ENCODE measurements around the gene GRAPL. TPM values are rescaled to one million over a fixed set of nuclear protein-coding genes. Genes with fewer than 3 reads are reported as not detected.
"Not testable (repeated sequence)": the region's sequence is repeated elsewhere in the genome, so short reads cannot be mapped to it uniquely, and the experiment has no call there.

Gene GRAPL
- total and polyA plus RNA-seq, 7 donors, result 0.34 to 1.5 (median 0.74) TPM; not detected in 2

- peak in 2 of 4 donors; percentile 4 to 5 for ATAC-seq
Measured at GRCh38 chr17:19136605-19137004, 9.2 kb downstream of the GRAPL start.

DNA sequence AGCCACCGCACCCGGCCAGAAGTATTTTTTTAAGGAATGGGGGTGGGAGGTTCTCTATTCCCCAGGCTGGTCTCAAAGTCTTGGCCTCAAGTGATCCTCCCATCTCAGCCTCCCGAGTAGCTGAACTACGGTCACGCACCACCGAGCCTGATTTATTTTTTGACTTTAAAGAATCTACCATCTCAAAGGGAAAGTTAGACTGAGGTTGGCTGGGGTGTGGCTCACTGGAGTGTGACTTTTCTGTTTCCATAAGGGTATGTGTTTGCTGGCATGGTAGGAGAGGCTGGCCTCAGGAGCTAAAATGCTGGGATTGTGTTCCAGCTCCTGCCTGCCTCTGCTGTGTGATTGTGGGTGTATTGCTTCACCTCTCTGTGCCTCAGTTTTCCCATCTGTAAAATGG lies 10.6 kb downstream of the GRAPL start:
- WGBS, 3 donors, result no CpG with 5 or more reads among the region's 6 CpGs

More at GRCh38 chr17:19136605-19137004, 9.2 kb downstream of the GRAPL start:
- H3K36me3 ChIP-seq (ENCODE audit: insufficient read depth in 1 of 2, low read depth in 1 of 2); DNase-seq; H3K27ac ChIP-seq; H3K9me3 ChIP-seq; H3K4me1 ChIP-seq; intact Hi-C loops (cut with DNase I); H3K4me3 ChIP-seq; H3K27me3 ChIP-seq (ENCODE audit: insufficient read depth in 3 of 3, low read length in 2 of 3): not testable (repeated sequence)
- WGBS, 3 donors, result no CpG with 5 or more reads among the region's 6 CpGs

GRCh38 chr17:19141366-19142155 lies 14.2 kb downstream of the GRAPL start:
- H3K9me3 ChIP-seq; H3K36me3 ChIP-seq (ENCODE audit: insufficient read depth in 1 of 2, low read depth in 1 of 2); H3K27me3 ChIP-seq (ENCODE audit: insufficient read depth in 3 of 3, low read length in 2 of 3); H3K4me1 ChIP-seq; H3K27ac ChIP-seq; intact Hi-C loops (cut with DNase I); H3K4me3 ChIP-seq: not testable (repeated sequence)
- peak; percentile 5 to 48 for DNase-seq
- 16 to 17% methylated on average over 4 to 8 of the region's 30 CpGs; no CpG with 5 or more reads in 1 of the 3 donors for WGBS, 3 donors
- peak; percentile 87 to 97 (median 95) for ATAC-seq

More for the DNA sequence above, 10.6 kb downstream of the GRAPL start:
- H3K36me3 ChIP-seq (ENCODE audit: insufficient read depth in 1 of 2, low read depth in 1 of 2); H3K4me1 ChIP-seq; H3K4me3 ChIP-seq; intact Hi-C loops (cut with DNase I); H3K27me3 ChIP-seq (ENCODE audit: insufficient read depth in 3 of 3, low read length in 2 of 3); DNase-seq; H3K9me3 ChIP-seq; H3K27ac ChIP-seq; ATAC-seq: not testable (repeated sequence)

DNA sequence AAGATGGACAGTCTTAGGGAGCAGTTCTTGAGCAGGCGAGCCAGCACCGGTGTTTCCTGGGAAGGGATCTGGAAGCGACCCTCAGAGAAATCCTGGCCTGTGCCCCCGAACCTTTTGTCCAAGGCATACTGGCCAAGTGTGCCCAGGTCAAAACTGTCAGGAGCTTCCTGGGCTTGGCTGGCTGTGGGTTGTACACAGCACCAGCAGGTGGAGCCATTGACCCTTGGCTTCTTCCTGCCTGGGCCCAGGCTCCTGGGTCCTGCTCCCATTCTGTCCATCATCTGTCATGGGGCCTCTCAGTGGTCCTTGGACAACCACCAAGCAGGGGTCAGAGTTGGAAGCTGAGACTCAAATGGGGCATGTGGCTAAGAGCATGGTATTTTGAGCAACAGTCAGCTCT lies 15.0 kb downstream of the GRAPL start:
- DNase-seq (peak; percentile 50 to 82), ATAC-seq (peak; percentile 76 to 90 (median 83))
- H3K36me3 ChIP-seq (ENCODE audit: insufficient read depth in 1 of 2, low read depth in 1 of 2); H3K27me3 ChIP-seq (ENCODE audit: insufficient read depth in 3 of 3, low read length in 2 of 3); H3K27ac ChIP-seq; H3K9me3 ChIP-seq; H3K4me1 ChIP-seq; intact Hi-C loops (cut with DNase I); H3K4me3 ChIP-seq: not testable (repeated sequence)
- WGBS, 3 donors, result no CpG with 5 or more reads among the region's 4 CpGs
- TF ChIP-seq, protein P1, sequence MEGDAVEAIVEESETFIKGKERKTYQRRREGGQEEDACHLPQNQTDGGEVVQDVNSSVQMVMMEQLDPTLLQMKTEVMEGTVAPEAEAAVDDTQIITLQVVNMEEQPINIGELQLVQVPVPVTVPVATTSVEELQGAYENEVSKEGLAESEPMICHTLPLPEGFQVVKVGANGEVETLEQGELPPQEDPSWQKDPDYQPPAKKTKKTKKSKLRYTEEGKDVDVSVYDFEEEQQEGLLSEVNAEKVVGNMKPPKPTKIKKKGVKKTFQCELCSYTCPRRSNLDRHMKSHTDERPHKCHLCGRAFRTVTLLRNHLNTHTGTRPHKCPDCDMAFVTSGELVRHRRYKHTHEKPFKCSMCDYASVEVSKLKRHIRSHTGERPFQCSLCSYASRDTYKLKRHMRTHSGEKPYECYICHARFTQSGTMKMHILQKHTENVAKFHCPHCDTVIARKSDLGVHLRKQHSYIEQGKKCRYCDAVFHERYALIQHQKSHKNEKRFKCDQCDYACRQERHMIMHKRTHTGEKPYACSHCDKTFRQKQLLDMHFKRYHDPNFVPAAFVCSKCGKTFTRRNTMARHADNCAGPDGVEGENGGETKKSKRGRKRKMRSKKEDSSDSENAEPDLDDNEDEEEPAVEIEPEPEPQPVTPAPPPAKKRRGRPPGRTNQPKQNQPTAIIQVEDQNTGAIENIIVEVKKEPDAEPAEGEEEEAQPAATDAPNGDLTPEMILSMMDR (IDR thresholded peaks at IDR 0.05), result peak; percentile 33

GRCh38 chr17:19143097-19143777 lies 15.8 kb downstream of the GRAPL start:
- DNase-seq; ATAC-seq; intact Hi-C loops (cut with DNase I); H3K27me3 ChIP-seq (ENCODE audit: insufficient read depth in 3 of 3, low read length in 2 of 3); H3K27ac ChIP-seq; H3K36me3 ChIP-seq (ENCODE audit: insufficient read depth in 1 of 2, low read depth in 1 of 2); H3K9me3 ChIP-seq; H3K4me3 ChIP-seq; H3K4me1 ChIP-seq: not testable (repeated sequence)
- 11 to 60% methylated on average over 1 of the region's 5 CpGs; no CpG with 5 or more reads in 1 of the 3 donors for WGBS, 3 donors

- ATAC-seq; H3K4me1 ChIP-seq; DNase-seq; H3K27me3 ChIP-seq (ENCODE audit: insufficient read depth in 3 of 3, low read length in 2 of 3); H3K36me3 ChIP-seq (ENCODE audit: insufficient read depth in 1 of 2, low read depth in 1 of 2); intact Hi-C loops (cut with DNase I); H3K27ac ChIP-seq; H3K4me3 ChIP-seq; H3K9me3 ChIP-seq: not testable (repeated sequence)
- WGBS, 3 donors, result 47 to 67% (median 56%) methylated on average over 2 of the region's 5 CpGs
Measured at GRCh38 chr17:19144373-19144772, 17.0 kb downstream of the GRAPL start.

GRCh38 chr17:19145471-19145870 lies 18.1 kb downstream of the GRAPL start:
- H3K27me3 ChIP-seq (ENCODE audit: insufficient read depth in 3 of 3, low read length in 2 of 3); intact Hi-C loops (cut with DNase I); H3K9me3 ChIP-seq; H3K4me1 ChIP-seq; ATAC-seq; H3K27ac ChIP-seq; H3K4me3 ChIP-seq; DNase-seq; H3K36me3 ChIP-seq (ENCODE audit: insufficient read depth in 1 of 2, low read depth in 1 of 2): not testable (repeated sequence)
- no CpG with 5 or more reads among the region's 11 CpGs for WGBS, 3 donors

- H3K27me3 ChIP-seq (ENCODE audit: insufficient read depth in 3 of 3, low read length in 2 of 3); H3K4me3 ChIP-seq; DNase-seq; H3K27ac ChIP-seq; H3K4me1 ChIP-seq; H3K36me3 ChIP-seq (ENCODE audit: insufficient read depth in 1 of 2, low read depth in 1 of 2); ATAC-seq; intact Hi-C loops (cut with DNase I); H3K9me3 ChIP-seq: not testable (repeated sequence)
- WGBS, 3 donors, result no CpG with 5 or more reads among the region's 9 CpGs
Measured at GRCh38 chr17:19150678-19151615, 23.6 kb downstream of the GRAPL start.

DNA sequence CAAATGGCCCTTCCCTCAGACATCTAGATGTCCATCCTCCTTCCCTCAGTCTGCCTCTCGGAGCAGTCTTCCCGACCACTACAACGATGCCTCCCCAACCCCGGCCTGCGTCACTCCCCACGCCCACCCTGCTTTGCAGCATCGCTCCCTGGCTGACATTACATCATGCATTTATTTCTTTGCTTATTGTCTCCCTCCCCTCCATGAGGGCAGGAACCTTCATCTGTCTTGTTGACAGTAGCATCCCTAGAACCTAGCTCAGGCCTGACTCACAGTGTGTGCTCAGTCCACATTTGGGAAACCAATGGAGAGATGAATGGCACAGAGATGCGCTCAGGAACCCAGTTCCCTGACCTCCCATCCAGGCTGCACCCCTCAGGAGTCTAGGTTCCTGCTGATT lies 30.2 kb downstream of the GRAPL start:
- H3K36me3 ChIP-seq (ENCODE audit: insufficient read depth in 1 of 2, low read depth in 1 of 2); H3K27ac ChIP-seq; ATAC-seq; H3K4me1 ChIP-seq; DNase-seq; H3K9me3 ChIP-seq; H3K4me3 ChIP-seq; intact Hi-C loops (cut with DNase I); H3K27me3 ChIP-seq (ENCODE audit: insufficient read depth in 3 of 3, low read length in 2 of 3): not testable (repeated sequence)
- WGBS, 3 donors, result no CpG with 5 or more reads among the region's 8 CpGs

DNA sequence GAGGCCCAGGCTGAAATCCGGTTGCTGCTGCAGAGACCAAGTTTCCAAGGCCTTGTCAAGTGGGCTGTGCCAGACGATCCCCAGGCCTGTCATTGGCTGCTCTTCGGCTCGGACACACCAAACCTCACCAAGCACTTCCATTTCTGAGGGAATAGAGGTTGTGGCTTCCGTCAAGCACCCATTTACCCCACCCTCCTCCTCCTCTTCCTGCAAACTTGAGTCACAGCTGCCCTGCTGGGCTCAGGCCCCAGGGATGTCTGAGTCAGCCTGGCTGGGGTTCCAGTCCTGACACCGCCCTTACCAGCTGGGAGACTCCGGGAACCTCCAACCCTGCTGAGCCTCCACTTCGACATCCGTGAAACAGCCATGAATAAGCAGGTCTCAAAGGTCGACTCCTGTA lies 31.1 kb downstream of the GRAPL start:
- ATAC-seq, result peak; percentile 36 to 70 (median 67)
- H3K36me3 ChIP-seq (ENCODE audit: insufficient read depth in 1 of 2, low read depth in 1 of 2); H3K4me3 ChIP-seq; intact Hi-C loops (cut with DNase I); H3K9me3 ChIP-seq; DNase-seq; H3K27ac ChIP-seq; H3K27me3 ChIP-seq (ENCODE audit: insufficient read depth in 3 of 3, low read length in 2 of 3); H3K4me1 ChIP-seq: not testable (repeated sequence)
- WGBS, 3 donors, result no CpG with 5 or more reads among the region's 10 CpGs

Measured in psoas muscle (tissue), 8 donors.